Activated CD4-positive, alpha-beta T cell treated with anti-CD3 and anti-CD28 coated beads, Interleukin-2, amount 50 U/mL, for 24 hours (primary cell): ENCODE data around the gene SRSF1.
A peak's percentile ranks its signal among the peaks of the same experiment; 100 is the strongest.
"Not testable (repeated sequence)": the region's sequence is repeated elsewhere in the genome, so short reads cannot be mapped to it uniquely, and the experiment has no call there.

Experiments used
- DNase-seq, 2 donors: peaks; one replicate each; pipeline ENCODE4 v3.0.0-alpha.2; 2020; ENCODE audit warnings: low read depth in 1 of 2, low spot score in 1 of 2

The SRSF1 gene, protein sequence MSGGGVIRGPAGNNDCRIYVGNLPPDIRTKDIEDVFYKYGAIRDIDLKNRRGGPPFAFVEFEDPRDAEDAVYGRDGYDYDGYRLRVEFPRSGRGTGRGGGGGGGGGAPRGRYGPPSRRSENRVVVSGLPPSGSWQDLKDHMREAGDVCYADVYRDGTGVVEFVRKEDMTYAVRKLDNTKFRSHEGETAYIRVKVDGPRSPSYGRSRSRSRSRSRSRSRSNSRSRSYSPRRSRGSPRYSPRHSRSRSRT

DNA sequence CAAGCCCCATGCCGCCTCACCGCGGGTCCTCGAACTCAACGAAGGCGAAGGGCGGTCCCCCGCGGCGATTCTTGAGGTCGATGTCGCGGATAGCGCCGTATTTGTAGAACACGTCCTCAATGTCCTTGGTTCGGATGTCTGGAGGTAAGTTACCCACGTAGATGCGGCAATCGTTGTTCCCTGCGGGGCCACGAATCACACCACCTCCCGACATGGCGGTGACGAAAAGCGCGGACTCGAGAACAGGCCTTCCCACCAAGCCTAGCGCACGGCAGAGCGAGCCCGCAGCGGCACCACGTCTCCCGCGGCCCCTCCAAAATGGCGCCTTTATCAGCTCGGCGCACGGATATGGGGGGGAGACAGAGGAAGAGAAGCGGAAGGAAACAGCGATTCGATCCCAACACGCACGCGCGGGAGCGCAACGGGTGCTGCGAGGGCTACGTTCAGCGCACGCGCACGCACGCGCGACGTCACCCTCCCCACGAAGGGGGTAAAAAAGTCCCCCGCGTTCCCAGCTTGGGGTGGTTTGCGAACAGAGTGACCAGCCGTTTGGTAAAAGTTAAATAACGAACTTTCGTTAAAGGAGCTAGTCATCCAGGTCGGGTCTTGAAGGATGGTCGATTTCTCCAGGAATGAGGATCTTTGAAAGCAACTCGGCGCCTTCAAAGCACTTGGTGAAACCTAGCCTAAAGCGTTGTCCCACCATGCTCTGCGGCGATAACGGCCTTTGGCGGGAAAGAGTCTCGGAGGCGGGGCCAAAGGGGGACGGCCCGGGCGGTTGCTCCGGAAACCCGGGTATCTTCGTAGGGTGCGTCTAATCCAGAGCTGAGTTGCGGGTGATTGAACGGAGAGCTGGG lies at the start of gene SRSF1:
Gene SRSF1, minus strand, starts transcription at position 323 of the 857 bp plus-strand sequence. Its CDS starts 109 bp downstream, at position 214.
- DNase-seq: peak; percentile 93 to 97

DNA sequence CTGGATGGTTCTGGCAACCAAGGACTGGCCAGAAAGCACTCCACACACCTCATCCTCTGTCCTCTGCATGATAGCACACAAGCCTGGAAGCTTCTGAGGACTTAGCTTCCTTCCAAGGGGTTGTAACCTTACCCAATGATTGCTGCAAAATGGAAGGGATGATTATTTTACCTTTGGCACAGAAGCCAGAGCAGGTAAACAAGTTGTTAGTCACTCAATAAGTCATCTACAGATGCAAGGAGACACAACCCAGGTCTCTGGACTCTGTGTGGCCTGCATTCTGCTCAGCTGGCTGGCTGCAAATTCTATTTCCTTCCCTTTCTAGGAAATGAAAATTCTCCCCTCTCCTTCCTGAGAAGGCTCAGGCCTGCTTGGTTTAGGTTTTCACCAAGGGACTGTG lies 49.4 kb upstream of the SRSF1 start:
- DNase-seq: no peak

DNA sequence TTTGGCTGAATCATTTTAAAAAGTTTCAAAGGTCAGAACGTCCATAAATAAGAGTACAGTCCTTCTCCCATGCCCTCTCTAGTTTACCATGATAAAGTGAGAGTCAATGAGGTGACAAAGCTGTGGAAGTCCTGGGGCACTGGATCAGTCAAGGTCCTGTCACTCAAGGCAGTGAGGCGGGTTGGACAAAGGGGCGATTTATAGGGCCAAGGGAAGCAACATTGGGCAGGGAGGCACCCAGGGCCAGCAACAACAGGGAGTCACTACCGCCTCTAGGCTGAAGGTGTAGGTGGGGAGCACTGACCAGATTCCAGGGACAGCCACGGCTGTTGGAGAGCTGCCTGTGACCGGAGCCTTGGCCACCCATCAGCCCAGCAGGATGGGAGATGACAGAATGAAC lies 47.6 kb upstream of the SRSF1 start:
- DNase-seq: no peak

DNA sequence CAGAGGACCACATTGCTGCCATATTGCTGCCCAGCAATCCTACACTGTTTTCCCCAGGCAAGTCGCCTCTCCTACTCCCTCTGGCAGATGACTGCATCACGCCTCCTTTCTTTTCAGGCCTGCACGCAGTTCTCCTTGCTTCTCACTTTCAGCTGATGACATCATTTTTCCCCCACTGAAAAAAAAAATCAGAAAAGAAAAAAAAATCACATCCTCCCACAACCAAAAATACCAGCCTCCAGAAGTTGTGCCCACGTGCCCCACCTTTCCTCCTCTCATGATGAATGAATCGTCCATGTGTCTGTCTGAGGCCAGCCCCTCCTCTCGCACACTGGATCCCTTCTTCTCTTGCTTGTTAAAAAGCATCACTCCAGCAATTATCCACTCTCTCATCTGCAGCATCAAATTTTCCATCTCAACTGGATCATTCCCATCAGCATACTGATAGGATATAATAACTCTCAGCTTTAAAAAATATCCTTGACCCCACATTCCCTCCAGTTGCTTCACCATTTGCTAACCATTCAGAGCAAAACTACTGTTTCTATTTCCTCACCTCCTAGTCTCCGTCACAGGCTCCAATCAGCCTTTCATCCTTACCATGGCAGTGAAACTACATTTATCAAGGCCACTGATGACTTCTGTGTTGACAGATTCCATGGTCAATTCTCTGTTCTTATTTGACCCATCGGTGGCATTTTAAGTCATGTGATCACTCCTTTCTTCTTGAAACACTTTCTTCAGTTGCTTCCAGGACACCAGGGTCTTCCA lies 46.1 kb upstream of the SRSF1 start:
- DNase-seq: no peak

DNA sequence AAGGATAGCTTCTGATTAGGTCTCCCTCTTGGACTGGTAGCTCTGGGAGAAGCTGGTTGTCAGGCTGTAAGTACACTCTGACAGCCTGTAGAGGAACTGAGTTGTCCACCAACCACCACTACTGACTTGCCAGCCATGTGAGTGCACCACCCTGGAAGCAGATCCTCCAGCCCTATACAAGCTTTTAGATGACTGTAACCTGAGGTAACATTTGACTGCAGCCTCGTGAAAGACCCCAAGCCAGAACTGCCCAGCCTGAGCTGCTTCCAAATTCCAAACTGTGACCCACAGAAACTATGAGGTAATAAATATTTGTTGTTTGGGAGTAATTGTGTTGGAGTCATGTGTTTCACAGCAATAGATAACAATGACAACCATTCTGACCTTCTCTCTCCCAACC lies 45.4 kb upstream of the SRSF1 start:
- no peak for DNase-seq

DNA sequence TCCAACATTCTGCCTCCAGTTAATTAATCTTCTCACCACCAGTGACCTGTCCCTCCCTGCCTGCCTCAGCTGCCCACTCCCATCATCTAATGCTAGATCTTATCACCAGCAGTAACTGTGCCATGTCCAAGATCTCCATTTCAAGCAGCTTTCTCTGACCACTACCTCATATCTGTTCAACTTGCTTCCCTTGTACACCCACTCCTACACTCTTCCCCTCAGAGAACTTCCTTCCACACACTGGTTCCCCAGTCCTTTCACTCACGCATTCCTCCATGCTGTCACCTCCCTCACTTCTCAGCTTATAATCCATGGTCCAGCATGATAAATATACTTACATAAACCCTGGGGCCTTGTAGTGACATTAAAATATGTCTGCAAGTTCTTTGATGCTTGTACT lies 44.4 kb upstream of the SRSF1 start:
- no peak for DNase-seq

DNA sequence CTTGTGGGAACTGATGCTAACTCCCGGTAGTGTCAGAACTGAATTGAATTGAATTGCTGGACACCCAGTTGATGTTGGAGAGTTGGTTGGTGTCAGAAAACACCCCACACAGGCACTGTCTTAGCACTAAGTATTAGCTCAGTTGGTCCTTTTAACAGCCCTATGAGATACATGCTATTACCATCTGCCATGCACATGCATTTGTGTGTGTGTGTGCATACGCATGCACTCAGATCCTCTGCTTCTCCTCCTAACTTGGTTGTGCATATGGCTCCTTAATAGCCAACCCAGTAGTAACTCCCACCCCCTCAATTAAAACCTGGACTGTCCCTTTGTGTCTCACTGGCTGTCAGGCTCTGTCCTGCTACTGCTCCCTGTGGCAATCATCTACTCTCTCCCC lies 43.9 kb upstream of the SRSF1 start:
- DNase-seq: no peak

DNA sequence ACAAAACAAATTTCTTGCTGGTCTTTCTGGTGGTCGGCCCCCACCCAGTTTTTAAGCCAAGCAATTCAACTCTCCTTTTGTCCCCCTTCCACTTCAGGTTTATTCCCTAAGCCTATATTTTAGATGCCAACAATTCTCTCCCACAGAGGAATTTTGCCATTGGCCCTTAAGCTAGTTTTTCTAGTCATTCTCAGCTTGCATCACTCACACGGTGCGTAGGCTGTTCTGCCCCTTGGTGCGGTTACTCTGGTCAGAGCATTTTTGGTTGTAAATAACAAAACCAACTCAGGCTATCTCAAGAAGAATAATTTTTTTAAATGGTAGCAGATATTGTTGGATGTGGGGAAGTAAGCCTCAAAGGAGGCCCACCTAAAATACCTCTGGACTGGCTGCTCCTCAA lies 42.5 kb upstream of the SRSF1 start:
- no peak for DNase-seq

DNA sequence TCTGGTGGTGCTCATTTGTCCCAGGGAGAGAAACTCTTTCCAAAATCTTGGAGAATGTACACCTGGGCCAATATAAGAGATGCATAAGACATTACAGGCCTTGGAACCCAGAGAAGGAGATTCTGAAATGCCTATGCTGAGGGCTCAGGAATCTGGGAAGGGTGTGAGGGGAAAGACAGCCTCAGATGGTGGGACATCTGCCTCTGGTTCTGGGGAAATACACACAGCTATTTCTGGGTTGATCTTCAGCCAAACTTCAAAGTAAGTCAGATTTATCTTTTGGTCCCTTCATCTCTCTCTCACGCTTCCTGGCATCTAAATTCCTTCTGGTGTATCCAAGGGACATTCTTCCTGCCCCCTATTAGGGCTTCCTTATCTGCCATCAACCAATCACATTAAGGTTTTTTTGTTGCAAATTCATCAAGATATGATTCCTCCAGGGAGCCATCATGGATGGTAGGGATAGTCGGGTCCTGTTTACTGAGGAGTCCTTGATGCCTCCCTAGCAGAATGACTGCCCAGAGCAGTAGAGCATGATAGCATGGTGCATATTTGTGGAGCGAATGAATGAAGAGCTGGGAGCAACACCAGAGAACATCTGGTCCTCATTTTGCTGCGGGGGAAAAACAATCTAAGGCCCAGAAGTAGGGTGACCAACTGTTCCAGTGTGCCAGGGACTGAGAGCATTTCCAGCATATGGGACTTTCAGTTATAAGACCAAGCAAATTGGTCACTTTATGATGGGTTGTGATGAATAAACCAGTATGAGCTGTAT lies 40.5 kb upstream of the SRSF1 start:
- no peak for DNase-seq

DNA sequence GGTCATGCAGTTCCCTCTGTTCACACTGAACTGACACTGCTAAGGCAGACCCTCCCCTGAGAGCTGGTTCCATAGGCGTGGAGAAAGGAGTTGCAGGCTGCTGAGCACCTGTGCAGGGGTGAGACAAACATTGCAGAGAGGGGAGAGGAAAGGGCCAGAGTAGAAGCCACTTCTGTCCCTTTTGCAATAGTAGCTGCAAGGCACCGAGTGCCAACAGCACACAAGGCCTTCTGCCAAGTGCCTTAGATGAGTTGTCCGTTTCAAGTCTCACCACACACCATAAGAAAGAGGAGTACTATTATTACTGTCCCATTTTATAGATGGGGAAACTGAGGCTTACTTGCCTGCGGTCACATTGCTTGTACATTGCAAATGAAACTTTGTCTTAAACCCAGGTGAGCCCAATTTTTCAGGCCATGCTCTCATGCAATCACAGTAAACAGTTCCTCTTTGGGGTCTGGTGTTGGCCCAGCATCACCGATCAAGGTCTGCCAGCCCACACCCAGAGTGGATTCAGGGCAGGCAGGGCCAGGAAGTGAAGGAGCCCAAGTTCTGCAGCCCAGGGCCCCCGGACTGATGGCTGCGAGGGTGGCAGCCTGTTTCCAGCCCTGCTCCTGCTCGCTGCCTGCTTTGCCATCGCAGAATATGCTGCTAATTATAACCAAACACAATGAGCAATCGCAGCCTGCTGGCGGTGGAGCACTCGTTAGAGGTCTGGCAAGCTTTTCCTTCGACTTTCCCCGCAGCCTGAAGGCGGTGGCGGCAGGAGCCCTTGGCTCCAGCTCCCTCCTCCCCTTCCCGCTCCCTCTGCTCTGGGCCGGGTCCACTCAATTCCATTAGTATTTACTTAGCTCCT lies 39.4 kb upstream of the SRSF1 start:
- DNase-seq: no peak

DNA sequence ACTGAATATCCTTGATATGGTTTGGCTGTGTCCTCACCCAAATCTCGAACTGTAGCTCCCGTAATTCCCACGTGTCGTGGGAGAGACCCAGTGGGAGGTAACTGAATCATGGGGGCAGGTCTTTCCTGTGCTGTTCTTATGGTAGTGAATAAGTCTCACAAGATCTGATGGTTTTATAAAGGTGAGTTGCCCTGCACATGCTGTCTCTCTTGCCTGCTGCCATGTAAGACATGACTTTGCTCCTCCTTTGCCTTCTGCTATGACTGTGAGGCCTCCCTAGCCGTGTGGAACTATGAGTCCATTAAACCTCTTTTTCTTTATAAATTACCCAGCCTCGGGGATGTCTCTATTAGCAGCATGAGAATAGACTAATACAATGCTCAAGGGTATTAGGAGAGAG lies 37.2 kb upstream of the SRSF1 start:
- not testable (repeated sequence) for DNase-seq

DNA sequence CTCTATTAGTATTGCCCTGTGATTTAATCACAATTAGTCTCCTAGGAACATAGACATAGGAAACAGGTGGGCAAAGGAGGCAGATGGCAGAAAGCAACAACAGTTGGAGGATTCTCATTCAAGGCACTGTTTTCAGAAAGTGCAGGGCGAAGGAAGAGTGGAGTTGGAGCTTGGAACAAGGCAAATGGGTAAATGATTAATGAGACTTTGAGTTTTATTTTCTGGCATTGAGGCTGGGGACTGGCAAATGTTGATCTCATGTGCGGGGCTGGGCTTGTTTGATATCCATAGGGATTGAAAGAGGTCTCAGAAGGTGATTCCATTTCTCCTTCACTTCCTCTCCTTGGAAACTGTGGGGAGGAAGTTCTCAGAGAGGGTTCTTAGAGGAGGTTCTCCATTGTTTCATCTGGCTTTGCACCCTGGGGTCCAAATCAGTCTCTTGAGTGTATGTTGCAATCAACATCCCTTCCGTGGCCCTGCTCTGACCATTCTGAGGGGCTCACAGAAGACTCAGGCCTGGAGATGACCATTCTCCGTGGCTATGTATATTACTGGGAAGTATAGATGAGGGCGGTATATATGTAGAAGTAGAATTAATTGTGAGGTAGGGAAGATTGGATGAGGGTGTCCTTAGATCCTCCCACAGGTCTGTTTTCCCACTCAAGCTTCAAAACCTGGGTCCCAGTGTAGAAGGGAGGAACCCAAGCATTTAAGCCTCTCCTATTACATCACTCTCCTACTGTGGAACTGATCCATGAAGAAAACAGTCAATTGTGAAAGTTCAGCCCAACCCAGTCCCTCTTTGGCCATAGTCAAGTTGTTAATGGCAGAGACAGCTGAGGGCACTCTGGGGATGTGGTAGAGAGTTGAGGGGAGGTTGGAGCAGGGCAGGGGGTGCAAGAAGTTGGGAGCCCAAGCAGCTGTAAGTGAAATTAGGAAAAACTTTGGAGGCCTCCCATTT lies 36.5 kb upstream of the SRSF1 start:
- no peak for DNase-seq

DNA sequence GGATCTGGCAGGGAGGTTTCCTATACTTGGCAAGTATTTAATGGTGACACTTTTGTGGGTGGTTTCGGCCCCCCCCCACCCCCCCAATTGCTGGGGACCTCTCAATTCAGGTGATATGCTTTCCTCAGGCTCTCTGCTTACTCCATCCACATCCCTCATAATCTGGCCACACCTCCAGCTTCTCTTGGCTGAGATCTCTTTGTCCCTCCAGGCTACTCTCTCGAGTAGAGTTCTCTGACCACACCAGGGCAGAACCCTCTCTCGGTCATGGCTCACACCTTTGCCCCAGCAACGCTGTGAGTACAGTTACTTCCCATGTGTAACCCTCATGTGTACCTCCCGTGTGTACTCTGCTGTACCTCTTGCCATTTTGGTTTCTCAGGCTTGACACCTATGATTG lies 34.1 kb upstream of the SRSF1 start:
- DNase-seq: no peak

DNA sequence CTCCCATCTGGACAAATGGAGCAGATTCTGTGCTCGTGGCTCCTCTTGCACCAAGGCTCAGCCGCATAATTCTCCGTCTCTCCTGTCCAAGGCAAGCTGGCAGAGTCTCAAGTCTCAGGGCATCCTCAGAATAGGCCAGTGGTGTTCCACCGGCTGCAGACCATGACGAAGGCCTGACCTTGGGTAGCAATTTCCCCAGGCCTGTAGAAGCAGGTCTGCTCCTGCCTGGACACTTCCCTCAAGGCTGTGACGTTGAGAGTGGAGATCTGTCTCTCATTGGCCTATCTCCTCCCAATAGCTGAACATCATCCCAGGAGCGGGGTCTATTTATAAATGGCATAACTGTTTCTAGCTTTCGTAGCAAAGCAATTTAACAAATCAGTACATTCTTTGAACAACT lies 33.3 kb upstream of the SRSF1 start:
- no peak for DNase-seq

DNA sequence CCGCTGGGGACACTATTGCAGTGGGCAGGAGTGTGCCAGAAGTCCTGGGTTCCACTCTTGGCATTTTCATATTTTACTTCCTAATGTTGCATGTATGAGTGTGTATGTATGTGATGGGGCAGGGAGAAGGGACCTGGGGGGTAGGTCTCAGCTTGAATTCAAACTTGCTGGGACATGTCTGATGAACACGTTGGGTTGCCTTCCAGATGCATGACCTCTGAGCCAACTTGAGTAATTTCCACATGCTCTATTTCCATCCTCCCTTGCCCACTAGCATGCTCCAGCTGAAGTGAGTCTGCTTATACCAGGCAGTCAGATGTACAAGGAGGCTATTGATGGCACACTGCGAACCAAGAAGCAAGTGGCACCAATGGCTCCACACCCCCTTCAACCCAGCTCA lies 32.9 kb upstream of the SRSF1 start:
- no peak for DNase-seq

DNA sequence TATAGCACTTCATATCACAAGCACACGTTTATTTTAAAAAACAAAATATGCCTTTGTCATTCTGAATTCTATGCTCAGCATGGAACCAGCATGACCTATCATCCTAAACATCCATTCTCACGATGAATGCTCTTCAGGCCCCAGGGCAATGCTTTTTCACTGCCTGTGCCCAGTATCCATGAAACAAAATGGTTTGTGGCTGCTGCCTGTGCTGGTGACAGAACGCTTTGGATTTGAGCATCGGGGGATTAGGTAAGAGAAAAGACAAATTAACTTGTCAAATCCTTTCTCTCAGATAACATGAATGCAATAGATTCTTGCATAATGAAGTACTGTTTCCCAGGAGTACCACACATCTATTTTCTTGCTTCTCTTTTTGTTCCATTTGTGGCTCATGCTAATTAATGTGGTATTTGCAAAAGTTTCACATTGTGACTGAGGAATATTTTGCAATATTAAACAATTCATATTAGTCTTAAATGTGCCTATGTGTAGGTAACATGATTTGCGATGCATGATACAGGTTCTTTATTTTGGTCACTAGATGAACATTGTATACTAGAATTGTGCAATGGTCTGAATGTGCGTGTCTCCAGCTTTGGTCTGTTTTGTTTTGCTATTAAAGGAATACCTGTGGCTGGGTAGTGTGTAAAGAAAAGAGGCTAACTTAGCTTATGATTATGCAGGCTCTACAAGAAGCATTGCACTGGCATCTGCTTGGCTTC lies 25.8 kb upstream of the SRSF1 start:
- no peak for DNase-seq

DNA sequence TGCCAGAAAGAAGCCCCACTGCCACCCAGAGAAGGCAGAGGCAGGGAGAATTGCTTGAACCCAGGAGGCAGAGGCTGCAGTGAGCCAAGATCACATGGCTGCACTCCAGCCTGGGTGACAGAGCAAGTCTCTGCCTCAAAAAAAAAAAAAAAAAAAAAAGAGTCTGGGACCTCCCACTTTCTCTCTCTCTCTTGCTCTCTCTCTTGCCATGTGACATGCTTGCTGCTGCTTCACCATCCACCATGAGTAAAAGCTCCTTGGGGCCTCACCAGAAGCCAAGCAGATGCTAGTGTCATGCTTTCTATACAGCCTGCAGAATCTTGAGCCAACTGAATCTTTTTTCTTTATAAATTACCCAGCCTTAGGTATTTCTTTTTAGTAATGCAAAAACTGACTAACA lies 21.5 kb upstream of the SRSF1 start:
- no peak for DNase-seq

DNA sequence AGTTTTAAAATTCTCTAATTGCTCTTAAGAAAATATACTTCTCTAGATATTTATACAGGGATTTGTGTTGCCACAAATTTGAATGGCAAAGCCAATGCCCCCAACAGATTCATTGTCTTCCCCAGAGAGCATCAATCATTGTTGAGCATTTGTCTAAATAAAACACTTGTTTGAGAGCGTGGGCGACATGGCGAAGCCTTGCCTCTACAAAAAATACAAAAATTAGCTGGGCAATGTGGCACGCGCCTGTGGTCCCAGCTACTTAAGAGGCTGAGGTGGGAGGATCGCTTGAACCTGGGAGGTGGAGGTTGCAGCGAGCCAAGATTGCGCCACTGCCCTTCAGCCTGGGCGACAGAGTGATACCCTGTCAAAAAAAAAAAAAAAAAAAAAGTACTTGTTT lies 13.4 kb upstream of the SRSF1 start:
- no peak for DNase-seq
